HG03457 (cell line): ENCODE measurements around the gene GJA9.

Experiments
- ATAC-seq: cut with Tn5 transposase; IDR thresholded peaks from one replicate; pipeline ENCODE4 v1.9.1; 2021; ENCODE audit warnings: moderate number of reproducible peaks; ENCODE audit not compliant: unreplicated experiment

The GJA9 gene

DNA sequence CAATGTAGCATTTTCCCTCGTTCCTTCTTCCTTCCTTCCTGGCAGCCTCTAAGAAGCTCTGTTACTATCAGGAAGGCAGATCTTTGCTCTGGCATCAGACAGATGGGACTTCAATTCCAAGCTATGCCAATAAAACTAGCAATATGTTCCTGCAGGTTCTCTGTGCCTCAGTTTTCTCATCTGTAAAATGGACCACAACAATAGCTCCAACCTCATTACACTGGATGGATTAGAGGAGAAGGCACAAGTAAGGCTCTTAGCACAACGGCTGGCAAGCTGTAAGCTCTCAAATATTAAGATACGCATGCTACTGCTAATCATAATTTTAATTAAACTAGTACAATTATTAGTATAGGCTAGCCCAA is 49.0 kb downstream of the GJA9 start:
- no peak for ATAC-seq

- no peak for ATAC-seq
Observed at GRCh38 chr1:38831731-38832369, 49.5 kb downstream of the GJA9 start.

GRCh38 chr1:38829368-38829767 is 52.0 kb downstream of the GJA9 start:
- no peak for ATAC-seq

- ATAC-seq: no peak
Observed at GRCh38 chr1:38827318-38827717, 54.1 kb downstream of the GJA9 start.

GRCh38 chr1:38826886-38827285 is 54.5 kb downstream of the GJA9 start:
- no peak for ATAC-seq

GRCh38 chr1:38826262-38826661 is 55.1 kb downstream of the GJA9 start:
- no peak for ATAC-seq
